ENCODE measurements around the gene REG1B.

REG1B gene, protein sequence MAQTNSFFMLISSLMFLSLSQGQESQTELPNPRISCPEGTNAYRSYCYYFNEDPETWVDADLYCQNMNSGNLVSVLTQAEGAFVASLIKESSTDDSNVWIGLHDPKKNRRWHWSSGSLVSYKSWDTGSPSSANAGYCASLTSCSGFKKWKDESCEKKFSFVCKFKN

DNA sequence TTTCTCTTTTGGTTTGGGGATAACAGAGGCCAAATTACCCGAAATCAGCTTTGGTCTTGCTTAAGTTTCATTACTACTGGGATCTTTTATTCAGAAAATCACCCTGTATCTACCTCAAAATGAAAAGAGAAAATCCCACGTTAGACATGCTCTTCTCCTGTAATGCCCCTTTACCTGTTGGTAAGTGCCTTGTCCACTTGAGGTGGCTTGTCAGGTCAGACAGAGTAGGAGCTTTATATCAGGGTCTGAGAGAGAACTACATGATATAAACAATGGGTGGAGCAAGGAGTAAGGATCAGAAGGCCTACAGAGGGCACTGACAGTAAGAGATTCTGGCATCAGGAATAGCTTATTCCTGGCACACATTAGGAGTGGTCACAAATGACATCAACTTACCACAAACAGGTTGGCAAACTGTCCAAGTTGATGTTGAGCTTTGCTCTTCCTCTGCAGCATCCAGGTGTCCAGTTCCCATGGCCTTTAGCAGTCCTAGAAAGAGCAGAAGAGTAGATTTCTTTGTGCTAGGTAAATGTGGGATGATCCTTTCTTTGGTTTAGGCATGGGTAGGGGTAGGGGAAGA lies at the start of gene REG1B:
Gene REG1B (minus strand): TSS at position 209 of the 580 bp plus-strand sequence. CDS start 381 bp downstream, outside the sequence.
- ATAC-seq (replicated peaks; ENCODE audit: extremely low read depth, poor library complexity, severe bottlenecking) (no peak), DNase-seq (ENCODE audit: low spot score in 2 of 2) (no peak)
- no peak within 1 kb of the TSS for H3K27ac Mint-ChIP-seq (ENCODE audit: low read depth)
- H3K4me3 Mint-ChIP-seq = no peak within 1 kb of the TSS
- no peaks in the 10 kb centered on the region for H3K4me1 Mint-ChIP-seq
- no peaks in the 10 kb centered on the region for H3K36me3 Mint-ChIP-seq (ENCODE audit: insufficient read depth)
- no peaks in the 10 kb centered on the region for H3K27me3 Mint-ChIP-seq
- H3K9me3 Mint-ChIP-seq = peaks cover 1% of the 10 kb centered on the region

GRCh38 chr2:79131687-79132086 lies 43.9 kb upstream of the REG1B start:
- DNase-seq (ENCODE audit: low spot score in 2 of 2) (no peak), ATAC-seq (replicated peaks; ENCODE audit: extremely low read depth, poor library complexity, severe bottlenecking) (no peak)
- Mint-ChIP-seq H3K4me3 (no peak overlapping the region), H3K27ac (ENCODE audit: low read depth) (no peak overlapping the region), H3K4me1 (no peaks in the 10 kb centered on the region), H3K36me3 (ENCODE audit: insufficient read depth) (peaks cover 2% of the 10 kb centered on the region), H3K27me3 (no peaks in the 10 kb centered on the region), H3K9me3 (peaks cover 43% of the 10 kb centered on the region)

GRCh38 chr2:79129804-79130203 lies 42.0 kb upstream of the REG1B start:
- no peak for ATAC-seq (replicated peaks; ENCODE audit: extremely low read depth, poor library complexity, severe bottlenecking)
- H3K9me3 Mint-ChIP-seq = peaks cover 41% of the 10 kb centered on the region
- no peaks in the 10 kb centered on the region for H3K27me3 Mint-ChIP-seq
- no peak for DNase-seq (ENCODE audit: low spot score in 2 of 2)
- no peaks in the 10 kb centered on the region for H3K4me1 Mint-ChIP-seq
- H3K4me3 Mint-ChIP-seq = no peak overlapping the region
- H3K36me3 Mint-ChIP-seq (ENCODE audit: insufficient read depth) = peaks cover 2% of the 10 kb centered on the region
- H3K27ac Mint-ChIP-seq (ENCODE audit: low read depth) = no peak overlapping the region

- no peaks in the 10 kb centered on the region for H3K4me1 Mint-ChIP-seq
- no peak overlapping the region for H3K4me3 Mint-ChIP-seq
- DNase-seq (ENCODE audit: low spot score in 2 of 2) = no peak
- no peak overlapping the region for H3K27ac Mint-ChIP-seq (ENCODE audit: low read depth)
- no peak for ATAC-seq (replicated peaks; ENCODE audit: extremely low read depth, poor library complexity, severe bottlenecking)
- peaks cover 44% of the 10 kb centered on the region for H3K9me3 Mint-ChIP-seq
- peaks cover 4% of the 10 kb centered on the region for H3K36me3 Mint-ChIP-seq (ENCODE audit: insufficient read depth)
- H3K27me3 Mint-ChIP-seq = no peaks in the 10 kb centered on the region
Measured at GRCh38 chr2:79129260-79129659, 41.5 kb upstream of the REG1B start.

GRCh38 chr2:79128406-79128805 lies 40.6 kb upstream of the REG1B start:
- no peak for ATAC-seq (replicated peaks; ENCODE audit: extremely low read depth, poor library complexity, severe bottlenecking)
- Mint-ChIP-seq H3K9me3 (peaks cover 42% of the 10 kb centered on the region), H3K27me3 (no peaks in the 10 kb centered on the region), H3K36me3 (ENCODE audit: insufficient read depth) (peaks cover 4% of the 10 kb centered on the region), H3K4me1 (no peaks in the 10 kb centered on the region), H3K4me3 (no peak overlapping the region), H3K27ac (ENCODE audit: low read depth) (no peak overlapping the region)
- DNase-seq (ENCODE audit: low spot score in 2 of 2) = no peak

DNA sequence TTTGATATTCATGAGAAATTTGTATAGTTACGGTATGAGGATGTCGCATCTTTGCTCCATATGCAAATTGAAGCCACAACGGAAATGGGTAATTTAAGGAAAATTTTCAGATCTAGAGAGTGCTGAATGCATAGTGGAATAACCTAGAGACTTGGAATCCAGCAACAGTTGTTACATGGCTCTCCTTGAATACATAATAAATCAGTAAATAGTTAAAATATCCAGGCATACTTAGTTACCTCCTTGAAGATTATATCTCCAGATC lies 37.9 kb upstream of the REG1B start:
- Mint-ChIP-seq H3K4me3 (no peak overlapping the region), H3K4me1 (no peaks in the 10 kb centered on the region), H3K36me3 (ENCODE audit: insufficient read depth) (peaks cover 4% of the 10 kb centered on the region), H3K27ac (ENCODE audit: low read depth) (no peak overlapping the region), H3K9me3 (peaks cover 40% of the 10 kb centered on the region), H3K27me3 (no peaks in the 10 kb centered on the region)
- DNase-seq (ENCODE audit: low spot score in 2 of 2) (no peak), ATAC-seq (replicated peaks; ENCODE audit: extremely low read depth, poor library complexity, severe bottlenecking) (no peak)

GRCh38 chr2:79124907-79125720 lies 37.3 kb upstream of the REG1B start:
- Mint-ChIP-seq H3K27ac (ENCODE audit: low read depth) (no peak overlapping the region), H3K27me3 (no peaks in the 10 kb centered on the region), H3K4me3 (no peak overlapping the region), H3K36me3 (ENCODE audit: insufficient read depth) (peaks cover 4% of the 10 kb centered on the region), H3K4me1 (no peaks in the 10 kb centered on the region), H3K9me3 (peaks cover 40% of the 10 kb centered on the region)
- DNase-seq (ENCODE audit: low spot score in 2 of 2) (no peak), ATAC-seq (replicated peaks; ENCODE audit: extremely low read depth, poor library complexity, severe bottlenecking) (no peak)

- ATAC-seq (replicated peaks; ENCODE audit: extremely low read depth, poor library complexity, severe bottlenecking) = no peak
- no peaks in the 10 kb centered on the region for H3K4me1 Mint-ChIP-seq
- H3K27me3 Mint-ChIP-seq = no peaks in the 10 kb centered on the region
- H3K4me3 Mint-ChIP-seq = no peak overlapping the region
- no peak for DNase-seq (ENCODE audit: low spot score in 2 of 2)
- peaks cover 2% of the 10 kb centered on the region for H3K36me3 Mint-ChIP-seq (ENCODE audit: insufficient read depth)
- peaks cover 27% of the 10 kb centered on the region for H3K9me3 Mint-ChIP-seq
- no peak overlapping the region for H3K27ac Mint-ChIP-seq (ENCODE audit: low read depth)
Measured at GRCh38 chr2:79122676-79123075, 34.9 kb upstream of the REG1B start.

DNA sequence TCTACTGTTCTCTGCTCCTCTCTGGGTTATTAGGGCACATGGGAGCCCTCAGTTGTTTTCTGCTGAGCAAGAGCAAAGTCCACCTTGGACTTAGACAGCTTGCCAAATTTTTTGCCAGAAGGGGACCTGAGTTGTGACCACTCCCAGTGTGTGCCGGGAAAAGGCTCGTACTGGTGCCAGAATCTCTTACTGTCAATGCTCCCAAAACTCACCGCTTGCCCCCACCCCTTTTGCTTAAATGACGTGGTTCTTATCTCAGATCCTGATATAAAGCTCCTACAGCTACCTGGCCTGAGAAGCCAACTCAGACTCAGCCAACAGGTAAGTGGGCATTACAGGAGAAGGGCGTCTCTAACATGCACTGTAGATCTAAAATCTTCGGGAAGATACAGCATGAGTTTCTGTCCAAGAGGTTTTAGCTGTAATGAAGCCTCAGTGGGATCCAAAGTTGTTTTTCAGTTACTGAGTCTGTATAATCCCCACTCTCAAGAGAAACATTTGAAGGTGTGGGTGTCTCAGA lies 32.5 kb upstream of the REG1B start, which contains the start of gene REG1A:
Gene REG1A (plus strand): TSS at position 295 of the 520 bp plus-strand sequence. CDS start 374 bp downstream, outside the sequence.
- Mint-ChIP-seq H3K4me1 (no peaks in the 10 kb centered on the region), H3K4me3 (no peak within 1 kb of the TSS), H3K36me3 (ENCODE audit: insufficient read depth) (peaks cover 2% of the 10 kb centered on the region), H3K9me3 (peaks cover 26% of the 10 kb centered on the region), H3K27ac (ENCODE audit: low read depth) (no peak within 1 kb of the TSS), H3K27me3 (no peaks in the 10 kb centered on the region)
- ATAC-seq (replicated peaks; ENCODE audit: extremely low read depth, poor library complexity, severe bottlenecking) (no peak), DNase-seq (ENCODE audit: low spot score in 2 of 2) (no peak)

DNA sequence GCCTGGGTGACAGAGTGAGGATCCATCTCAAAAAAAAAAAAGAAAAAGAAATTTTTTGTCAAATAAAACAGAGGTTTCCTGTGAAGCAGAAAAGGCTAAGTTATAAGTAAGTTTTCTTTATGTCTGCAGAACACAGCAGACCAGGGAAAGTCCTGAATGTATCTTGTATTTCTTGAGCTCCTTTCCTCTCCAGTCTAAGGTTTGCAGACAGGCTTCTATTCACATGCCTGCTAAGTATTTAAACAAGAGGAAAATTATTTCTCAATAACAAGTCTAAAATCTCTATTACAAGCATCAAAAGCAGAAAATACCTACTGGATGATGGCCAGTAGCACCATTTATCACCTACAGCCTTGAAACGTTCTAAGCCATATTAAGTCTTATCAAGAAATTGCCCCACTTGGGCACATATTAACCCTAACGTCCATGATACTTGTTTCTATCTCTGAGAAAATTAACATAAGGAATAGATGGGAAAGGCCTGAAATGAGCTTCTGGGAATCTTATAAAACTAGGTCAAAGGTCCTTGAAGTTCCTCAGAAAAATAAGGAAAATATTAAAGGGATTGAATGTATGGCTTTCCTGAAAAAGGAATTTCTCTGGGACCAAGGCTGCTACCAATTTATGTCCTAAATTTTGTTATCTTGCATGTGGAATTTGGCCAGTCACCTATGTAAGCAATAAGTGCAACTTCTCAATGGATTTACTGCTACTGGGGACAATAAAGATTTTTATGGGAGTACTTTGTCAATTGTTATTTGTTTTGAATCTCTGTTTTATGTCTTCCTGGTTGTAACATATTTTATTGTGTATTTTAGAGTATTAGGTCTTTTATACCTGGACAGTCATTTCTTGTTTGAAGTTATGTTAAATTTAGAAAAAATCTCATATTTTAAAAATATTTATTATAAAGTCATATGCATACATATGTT lies 29.5 kb upstream of the REG1B start:
- DNase-seq (ENCODE audit: low spot score in 2 of 2) (no peak), ATAC-seq (replicated peaks; ENCODE audit: extremely low read depth, poor library complexity, severe bottlenecking) (no peak)
- Mint-ChIP-seq H3K36me3 (ENCODE audit: insufficient read depth) (no peaks in the 10 kb centered on the region), H3K9me3 (peaks cover 20% of the 10 kb centered on the region), H3K27ac (ENCODE audit: low read depth) (no peak overlapping the region), H3K4me3 (no peak overlapping the region), H3K27me3 (no peaks in the 10 kb centered on the region), H3K4me1 (no peaks in the 10 kb centered on the region)

DNA sequence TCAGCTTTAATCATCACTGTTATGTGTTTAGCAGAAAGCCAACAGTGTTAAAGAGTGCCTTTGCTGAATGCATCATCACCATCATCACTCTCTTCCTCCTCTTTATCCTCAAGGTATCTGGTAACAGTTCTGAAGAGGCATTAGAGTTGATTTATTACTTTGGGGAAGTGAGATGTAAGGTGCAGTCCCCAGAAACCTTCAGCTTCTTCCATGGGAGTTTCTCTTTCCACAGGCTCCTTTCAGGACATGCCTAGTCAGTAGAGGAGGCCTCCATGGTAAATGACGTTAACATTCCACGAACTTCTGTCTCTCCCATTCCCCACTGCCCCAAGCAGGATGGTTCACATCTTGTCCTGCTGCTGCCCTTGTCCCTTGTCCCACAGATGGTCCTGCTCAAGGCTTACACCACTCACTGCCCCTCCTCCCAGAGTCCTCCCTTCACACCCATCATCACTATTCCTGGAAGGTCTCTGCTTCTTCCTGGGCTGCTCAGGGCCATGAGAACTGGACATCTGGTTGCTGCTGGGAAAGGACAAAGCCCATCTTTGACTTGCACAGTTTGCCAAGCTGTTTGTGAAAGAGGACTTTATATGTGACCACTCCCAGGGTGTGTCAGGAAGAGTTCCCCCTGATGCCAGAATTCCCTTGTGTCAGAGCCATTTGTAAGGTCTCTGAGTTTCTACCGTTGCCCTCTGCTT lies 27.2 kb upstream of the REG1B start:
- no peak for ATAC-seq (replicated peaks; ENCODE audit: extremely low read depth, poor library complexity, severe bottlenecking)
- no peak overlapping the region for H3K4me3 Mint-ChIP-seq
- no peaks in the 10 kb centered on the region for H3K4me1 Mint-ChIP-seq
- H3K36me3 Mint-ChIP-seq (ENCODE audit: insufficient read depth) = no peaks in the 10 kb centered on the region
- H3K9me3 Mint-ChIP-seq = peaks cover 19% of the 10 kb centered on the region
- DNase-seq (ENCODE audit: low spot score in 2 of 2) = no peak
- no peaks in the 10 kb centered on the region for H3K27me3 Mint-ChIP-seq
- H3K27ac Mint-ChIP-seq (ENCODE audit: low read depth) = no peak overlapping the region

DNA sequence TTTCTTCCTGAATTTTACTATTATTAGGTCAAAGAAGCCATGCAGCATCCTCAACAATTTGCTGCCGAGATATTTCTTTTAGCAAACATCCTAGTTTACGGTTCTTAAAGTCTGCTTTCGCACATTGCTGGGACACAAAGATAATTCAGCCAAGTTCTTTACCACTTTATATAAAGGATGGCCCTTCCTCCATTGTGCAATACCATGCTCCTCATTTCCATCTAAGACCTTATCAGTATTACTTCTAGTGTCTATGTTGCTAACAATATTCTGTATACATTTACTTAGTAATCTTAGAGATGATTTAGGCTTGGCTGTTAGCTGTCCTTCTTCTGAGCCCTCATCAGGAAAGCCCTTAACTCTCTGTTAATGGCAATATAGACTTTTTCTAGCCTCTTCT lies 24.5 kb upstream of the REG1B start:
- no peak for ATAC-seq (replicated peaks; ENCODE audit: extremely low read depth, poor library complexity, severe bottlenecking)
- H3K27ac Mint-ChIP-seq (ENCODE audit: low read depth) = no peak overlapping the region

More for the DNA sequence above, 24.5 kb upstream of the REG1B start:
- H3K4me1 Mint-ChIP-seq = no peaks in the 10 kb centered on the region
- no peak for DNase-seq (ENCODE audit: low spot score in 2 of 2)
- H3K9me3 Mint-ChIP-seq = peaks cover 19% of the 10 kb centered on the region
- no peak overlapping the region for H3K4me3 Mint-ChIP-seq
- no peaks in the 10 kb centered on the region for H3K36me3 Mint-ChIP-seq (ENCODE audit: insufficient read depth)
- H3K27me3 Mint-ChIP-seq = no peaks in the 10 kb centered on the region

Data from central memory CD8-positive, alpha-beta T cell (primary cell).